Fibroblast of peridontal ligament (primary cell): ENCODE data around the gene ATP8B4.
"Not testable (repeated sequence)": the region's sequence is repeated elsewhere in the genome, so short reads cannot be mapped to it uniquely, and the experiment has no call there.

Source experiments
- DNase-seq: peaks from one replicate; pipeline ENCODE4 v3.0.0-alpha.2; 2010; ENCODE audit errors: extremely low read depth

The ATP8B4 gene

DNA sequence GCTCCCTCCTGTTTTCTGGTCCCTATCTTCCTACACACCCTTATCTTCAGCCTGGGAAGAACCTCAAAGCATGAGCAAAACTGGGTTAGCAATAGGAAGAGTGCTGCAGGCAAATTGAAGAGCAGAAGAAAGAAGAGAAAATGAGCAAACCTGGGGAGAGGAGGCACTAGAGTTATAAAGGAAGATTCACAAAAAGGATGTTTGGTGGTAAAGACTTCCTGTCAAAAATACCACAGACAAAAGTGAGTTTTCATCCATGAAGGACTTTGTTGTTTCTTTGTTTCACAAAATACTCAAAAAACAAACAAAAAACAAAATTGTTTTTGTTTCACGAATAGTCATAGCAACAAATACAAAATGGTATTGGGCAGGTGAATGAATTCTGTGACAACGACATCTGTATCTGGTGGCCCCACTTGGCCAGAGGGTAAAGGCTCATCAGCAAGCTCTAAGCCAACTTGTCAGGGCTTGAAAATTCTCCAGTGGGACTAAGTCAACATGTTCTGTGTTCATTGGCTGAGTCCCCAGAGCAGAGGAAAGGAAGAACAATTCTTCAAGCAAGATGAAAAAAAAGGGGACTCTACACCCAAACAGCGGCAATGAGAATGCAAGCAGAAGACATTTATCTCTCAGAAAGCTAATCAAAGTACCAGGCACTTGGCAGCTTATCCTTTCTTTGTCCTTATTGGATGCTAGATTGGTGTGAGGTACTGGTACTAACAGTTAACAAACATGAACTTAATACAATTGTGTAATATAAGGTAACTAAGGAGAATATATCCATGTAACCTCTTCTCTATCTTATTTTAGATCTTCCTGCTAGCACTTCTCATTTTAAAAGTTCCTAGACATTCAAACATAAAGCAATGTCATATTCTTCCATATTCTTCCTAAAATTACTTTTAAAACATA, 9.7 kb downstream of the ATP8B4 start:
- peak; percentile 45 for DNase-seq

- DNase-seq: no peak
These were observed 10.6 kb downstream of the ATP8B4 start for GRCh38 chr15:50108461-50108860.

DNA sequence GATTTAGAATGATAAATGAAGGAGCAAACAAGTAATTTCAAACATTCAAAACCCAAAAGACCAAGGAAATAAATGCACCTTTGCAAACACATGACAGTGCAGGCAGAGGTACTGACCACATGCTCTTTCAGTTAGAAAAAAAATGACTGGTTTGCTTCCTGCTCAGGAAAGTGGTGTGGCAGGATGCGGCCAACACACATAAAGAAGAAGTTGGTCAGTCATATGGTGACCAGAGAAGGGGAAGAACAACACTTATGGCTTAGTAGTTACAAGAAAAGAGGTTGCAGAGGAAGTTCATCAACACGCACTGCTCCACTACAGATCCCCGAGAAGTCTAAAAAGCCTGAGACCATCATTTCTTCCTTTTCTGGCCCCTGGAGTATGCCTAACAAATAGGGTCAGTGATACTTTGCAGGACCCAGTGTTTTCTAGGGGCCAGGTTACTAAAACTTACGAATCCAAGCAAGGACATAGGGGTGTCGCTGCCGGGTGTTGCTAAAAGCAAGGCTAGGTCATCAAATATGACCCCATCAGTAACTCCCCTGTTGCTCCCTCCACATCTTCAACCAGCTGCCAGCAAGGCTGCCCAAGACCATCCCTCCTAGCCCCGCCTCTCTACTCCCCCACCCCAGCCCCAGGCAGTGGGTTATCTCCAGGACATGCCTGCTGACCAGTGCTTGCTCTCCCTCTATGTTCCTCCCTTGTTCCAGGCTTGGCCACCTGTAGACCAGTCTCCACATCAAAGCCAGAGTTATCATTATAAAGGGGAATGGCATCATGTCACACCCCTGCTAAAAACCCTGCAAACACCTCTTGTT, 11.2 kb downstream of the ATP8B4 start:
- no peak for DNase-seq

DNA sequence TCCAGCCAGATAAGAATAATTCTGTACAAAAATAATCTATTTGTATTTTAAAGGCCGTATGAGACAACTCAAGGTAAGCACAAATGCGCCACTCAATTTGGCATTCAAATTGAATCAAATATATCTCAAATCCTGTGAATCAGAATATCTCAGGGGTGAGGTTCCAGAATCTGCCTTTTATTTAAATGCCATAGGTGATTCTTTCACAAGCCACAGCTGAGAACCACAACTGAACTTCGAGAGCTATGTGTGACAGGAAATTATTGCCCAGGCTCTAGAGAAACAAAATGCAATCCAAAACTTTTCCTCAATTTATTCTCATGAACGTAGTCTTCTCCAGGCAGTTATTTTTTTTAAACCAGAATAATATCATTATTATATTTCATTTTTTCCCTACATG, 11.9 kb downstream of the ATP8B4 start:
- no peak for DNase-seq

GRCh38 chr15:50106457-50106856, 12.6 kb downstream of the ATP8B4 start:
- no peak for DNase-seq

DNA sequence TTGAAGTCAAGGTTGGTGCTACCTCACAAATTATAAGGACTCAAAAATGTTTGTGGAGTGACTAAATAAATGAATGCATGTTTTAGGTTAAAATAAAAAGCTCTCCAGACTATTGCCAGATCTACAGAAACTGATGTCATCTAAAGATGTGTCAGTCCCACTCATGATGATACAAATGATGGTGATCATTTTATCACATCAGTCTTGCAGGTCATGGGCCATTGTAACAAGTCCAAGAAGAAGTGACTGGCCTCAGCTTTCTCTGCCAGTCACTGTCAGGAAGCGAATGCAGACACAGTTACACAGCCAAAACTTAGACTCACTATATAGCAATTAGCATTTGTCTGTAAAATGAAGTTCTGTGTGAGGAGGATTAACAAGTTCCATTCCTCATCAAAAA, 18.5 kb downstream of the ATP8B4 start:
- no peak for DNase-seq

DNA sequence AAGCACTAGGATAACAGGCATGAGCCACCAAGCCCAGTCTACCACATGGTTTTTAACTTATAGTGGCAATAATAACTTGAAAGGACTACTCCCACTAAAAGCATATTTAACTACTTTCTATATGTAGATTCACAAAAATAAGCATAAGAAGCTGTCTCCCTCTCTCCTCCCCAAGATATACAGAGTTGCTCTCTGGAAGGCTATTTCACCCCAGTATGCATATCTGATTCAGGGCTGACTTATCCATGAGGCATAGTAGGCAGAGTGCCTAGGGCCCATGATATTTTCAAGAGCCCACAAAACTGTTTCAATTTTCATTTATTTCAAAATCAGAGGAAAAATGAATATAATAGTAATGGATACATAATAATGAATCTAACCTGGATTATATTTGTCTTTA, 20.5 kb downstream of the ATP8B4 start:
- DNase-seq: peak; percentile 33

DNA sequence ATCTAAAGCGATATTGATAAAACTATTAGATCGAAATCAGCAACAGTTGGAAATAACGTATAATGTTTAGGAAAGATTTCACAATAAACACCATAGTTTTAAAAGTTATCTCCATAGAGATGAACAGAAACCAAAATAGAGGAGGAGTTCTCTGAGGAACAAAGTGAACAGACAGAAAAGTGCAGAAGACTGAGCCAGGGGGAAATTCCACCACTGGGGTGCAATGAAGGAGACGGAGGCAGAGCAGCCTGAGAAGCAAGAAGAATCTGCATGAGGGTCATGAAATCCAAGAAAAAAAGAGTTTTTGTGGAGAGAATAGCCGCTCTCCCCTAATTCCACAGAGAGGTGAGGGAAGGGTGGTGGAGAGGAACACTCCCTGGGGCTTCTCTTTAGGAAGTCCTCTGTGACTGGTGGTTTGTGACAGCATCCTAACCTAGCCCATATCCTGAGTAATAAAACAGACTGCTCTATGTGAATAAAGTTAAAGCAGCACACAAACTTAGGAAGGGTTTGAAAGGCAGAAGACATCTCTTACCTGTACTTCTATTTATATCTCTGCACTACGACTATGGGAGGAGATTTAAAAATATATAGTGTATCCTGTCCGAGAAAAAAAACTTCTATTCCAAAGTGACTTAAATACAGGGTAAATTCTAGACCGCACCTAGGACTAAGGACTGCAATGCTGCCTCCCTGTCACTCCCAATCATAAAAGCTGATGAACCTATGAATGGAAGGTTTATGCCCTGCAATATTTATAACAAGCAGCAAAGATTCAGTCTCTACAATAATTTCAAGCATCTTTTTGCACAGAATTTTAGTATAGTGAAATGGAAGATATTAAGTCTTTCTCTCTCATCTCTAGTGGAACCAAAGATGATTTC, 22.9 kb downstream of the ATP8B4 start:
- no peak for DNase-seq

GRCh38 chr15:50089386-50089785, 29.6 kb downstream of the ATP8B4 start:
- not testable (repeated sequence) for DNase-seq

DNA sequence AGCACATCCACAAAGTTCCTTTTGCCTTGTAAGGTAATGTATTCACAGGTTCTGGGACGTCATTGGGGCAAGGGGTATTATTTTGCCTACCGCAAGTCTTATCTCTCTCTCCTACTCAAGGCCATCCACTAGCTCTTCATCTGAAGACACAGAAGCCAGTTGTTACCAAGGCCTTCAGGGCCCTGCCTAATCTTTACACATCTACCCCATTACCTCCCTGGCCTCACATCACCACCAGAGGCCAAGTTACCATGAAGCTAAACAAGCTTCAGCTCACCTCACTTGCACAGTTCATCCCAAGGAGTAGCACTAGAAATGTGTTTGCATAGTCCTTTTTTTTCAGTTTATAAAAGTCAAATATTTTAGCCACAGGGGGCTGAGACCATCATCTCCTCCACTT, 34.1 kb downstream of the ATP8B4 start:
- no peak for DNase-seq

DNA sequence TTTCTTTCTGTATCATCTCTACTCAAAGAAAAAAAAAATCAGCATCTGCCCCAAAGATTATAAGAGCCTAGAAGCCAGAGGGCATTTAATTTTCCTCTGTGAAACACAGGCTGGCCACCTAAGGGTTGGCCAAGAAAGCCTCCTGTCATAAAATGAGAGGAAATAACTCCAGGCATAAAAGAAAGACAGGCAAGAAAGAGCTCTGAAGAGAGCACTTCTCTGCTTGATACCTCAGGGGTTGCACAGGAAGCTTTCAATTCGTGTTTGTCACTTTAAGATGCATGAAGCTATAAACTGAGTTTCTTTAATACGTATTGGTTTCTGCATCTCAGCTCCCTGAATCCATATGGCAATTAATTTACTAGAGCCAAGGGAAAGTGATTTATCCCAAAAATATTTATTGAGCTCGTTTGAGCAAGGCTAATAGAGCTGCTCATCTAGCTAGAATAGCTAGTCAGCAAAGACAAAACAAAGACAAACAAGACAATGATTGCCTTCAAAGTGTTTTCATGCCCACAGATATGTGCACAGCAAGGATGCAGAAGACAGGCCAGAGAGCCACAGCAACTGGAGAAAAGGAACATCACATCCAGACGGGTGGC, 35.5 kb downstream of the ATP8B4 start:
- no peak for DNase-seq

- DNase-seq: no peak
These were observed 37.0 kb downstream of the ATP8B4 start for GRCh38 chr15:50082066-50082465.

DNA sequence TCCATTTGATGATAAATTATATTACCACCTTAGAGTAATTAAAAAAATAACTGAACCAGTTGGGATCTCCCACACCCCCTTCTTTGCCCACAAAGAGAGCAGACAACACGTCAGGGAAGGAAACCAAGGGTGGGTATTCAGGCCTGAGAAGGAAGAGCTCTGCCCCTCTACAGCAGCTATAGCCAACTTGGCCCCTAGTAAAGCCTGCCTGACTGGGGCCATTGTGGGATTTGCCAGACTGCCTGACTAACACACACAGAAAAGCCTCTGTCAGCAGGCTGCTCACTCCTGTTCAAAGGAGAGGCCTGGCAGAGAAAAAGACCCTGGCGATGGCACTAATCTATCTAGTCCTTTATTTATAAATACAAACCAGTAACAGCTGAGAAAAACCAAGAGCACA, 41.4 kb downstream of the ATP8B4 start:
- no peak for DNase-seq

DNA sequence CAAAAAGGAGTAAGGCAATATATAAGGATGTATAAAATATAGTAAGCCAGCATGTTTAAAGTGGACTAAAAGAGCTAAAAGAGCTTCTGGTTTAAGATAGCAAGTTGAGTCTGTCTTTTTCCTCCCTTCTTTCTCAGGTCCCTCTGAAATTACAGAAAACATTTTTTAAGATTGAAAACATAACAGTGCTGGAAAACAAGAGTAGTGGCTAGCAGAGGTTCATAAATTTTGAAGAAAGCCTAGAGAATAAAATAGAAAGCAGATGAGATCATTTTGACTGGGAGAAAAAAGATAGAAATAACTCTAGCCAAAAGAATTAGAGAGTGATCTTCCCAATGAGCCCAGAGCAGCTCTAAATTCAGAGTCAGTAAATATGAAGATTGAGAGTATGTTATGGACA, 41.9 kb downstream of the ATP8B4 start:
- no peak for DNase-seq

GRCh38 chr15:50075319-50075718, 43.7 kb downstream of the ATP8B4 start:
- DNase-seq: no peak

DNA sequence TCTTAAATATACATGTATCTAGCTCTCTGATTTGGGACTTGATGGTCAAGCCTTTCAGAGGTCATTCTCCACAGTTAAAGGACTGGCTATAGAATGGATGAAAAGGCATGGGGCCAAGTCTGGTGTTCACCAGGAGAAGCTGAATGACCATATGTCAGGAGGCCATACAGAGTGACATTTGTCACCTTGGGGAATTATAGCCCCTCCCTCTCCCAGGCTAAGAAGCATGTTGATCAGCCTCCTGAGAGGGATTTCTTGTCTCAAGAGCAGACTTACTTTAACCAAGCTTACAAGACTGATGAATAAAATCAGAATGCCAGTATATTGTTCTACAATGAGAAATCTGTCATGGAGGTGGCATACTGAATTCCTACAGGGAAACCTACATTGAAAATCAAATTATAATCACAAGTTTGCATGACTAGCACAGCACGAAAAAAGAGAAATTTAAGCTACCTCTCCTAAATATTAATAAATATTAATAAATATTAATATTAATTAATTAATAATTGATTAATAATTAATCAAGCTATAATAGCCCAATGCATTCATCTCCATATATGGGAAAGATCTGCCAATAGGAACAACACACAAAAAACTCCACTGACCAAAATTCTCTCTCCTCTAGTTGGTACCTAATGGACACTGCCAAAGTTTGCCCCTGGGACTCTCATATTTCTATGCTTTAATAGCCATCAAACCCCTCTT, 47.3 kb downstream of the ATP8B4 start:
- DNase-seq: no peak

DNA sequence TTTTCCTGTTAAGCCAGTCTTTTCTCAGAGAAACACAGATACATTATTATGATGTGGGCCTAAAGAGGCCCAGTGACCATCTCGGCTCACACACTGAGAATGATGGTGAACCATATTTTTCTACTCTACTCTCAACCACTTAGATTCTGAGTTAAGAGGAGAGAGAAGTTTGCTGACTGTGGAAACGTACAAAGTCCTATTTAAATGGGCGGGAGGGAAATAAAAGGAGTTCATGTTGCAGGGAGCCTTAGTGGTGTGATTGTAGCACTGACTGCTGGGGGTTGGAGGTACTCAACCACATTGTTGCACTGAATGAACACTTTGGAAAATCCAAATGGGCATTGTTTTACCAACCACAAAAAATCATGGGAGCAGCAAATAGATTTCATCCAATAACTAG, 51.0 kb downstream of the ATP8B4 start:
- DNase-seq: no peak

DNA sequence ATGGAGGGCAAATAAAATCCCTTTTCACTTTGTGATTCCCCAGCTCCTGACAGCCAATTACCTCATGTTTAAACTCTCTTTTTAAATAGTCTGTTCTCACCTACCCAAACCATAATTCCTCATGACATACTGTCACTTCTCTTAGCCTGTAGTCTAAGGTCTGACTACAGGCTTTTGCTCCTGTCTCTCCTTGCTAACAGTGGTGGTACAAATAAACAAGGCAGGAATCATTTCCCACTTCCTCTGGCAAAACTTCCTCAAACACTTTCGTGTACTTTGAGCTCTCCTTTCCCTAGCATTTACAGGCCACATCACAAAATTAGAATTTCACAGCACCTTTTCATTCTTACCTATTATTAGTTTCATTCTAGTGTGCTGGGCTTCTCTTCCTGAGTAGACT, 51.8 kb downstream of the ATP8B4 start:
- no peak for DNase-seq

DNA sequence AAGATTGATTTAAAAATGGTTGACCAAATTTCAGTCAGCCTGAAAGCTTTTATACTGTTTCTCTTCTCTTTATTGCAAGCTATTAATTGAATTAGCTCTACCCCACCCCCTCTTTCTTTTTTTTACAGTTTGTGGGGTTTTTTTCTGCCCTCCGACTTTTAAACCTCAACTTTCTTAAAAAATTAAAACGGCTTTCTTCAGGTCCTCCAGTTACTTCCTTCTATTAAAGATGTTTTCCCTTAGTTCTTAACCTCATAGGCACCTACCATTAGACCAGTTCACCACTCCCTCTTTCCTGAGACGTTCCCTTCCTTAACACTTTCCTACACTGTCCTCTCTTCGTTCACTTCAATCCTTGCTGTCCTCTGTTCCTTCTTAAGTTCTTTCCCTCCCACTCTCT, 52.4 kb downstream of the ATP8B4 start:
- DNase-seq: no peak

DNA sequence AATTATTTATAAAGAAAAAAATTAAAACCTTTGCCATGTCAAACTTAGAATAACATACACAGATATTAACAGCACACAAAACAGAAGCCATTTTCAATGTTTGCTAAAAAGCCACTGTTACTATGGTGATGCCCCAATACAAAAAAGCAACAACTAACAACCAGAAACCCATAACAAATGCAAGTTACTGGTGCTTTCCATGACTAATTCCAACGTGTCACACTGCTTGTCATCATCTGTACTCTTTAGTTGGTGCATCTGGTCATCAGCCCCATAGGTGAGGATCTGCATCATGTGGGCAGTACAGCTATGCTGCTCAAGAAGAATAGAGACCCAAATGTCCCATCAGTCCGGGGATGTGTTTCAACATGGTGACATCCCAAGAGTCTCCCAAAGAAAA, 52.8 kb downstream of the ATP8B4 start:
- DNase-seq: peak; percentile 41

- peak; percentile 70 for DNase-seq
These were observed 53.8 kb downstream of the ATP8B4 start for GRCh38 chr15:50065279-50065678.
